HepG2 (cell line): ENCODE results near the gene ASH1L.

Experiments
- RELA ChIP-seq: sonication (generic); formaldehyde crosslinking; IDR thresholded peaks from 2 replicates; pipeline ENCODE4 v1.4.0; 2020; ENCODE audit warnings: missing genetic modification reagents
- TF ChIP-seq, protein P1 (sequence below): IDR thresholded peaks from 2 replicates; pipeline ENCODE4 v1.6.1; 2012; ENCODE audit warnings: inconsistent platforms

DNA sequence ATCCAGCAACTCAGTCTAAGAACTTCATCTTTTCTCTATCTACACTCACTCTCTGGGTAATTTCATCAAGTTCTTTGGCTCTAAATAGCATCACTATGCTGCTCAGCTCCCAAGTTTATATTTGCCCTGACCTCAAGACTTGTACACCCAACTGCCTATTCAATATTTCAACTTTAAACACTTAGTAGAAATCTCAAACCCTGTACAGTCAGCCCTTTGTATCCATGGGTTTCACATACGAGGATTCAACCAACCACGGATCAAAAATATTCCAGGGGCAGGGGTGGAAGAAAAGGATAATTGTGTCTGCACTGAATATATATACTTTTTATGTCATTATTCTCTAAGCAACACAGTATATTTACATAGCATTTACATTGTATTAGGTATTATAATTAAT, 13.9 kb downstream of the ASH1L start:
- TF ChIP-seq, protein P1, sequence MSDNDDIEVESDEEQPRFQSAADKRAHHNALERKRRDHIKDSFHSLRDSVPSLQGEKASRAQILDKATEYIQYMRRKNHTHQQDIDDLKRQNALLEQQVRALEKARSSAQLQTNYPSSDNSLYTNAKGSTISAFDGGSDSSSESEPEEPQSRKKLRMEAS, result no peak
- no peak for TF ChIP-seq RELA (CRISPR knock-in tag)
